Tracheal epithelial cell (primary cell): Measurements from ENCODE around the gene CCDC183. TPM values are rescaled to one million over a fixed set of nuclear protein-coding genes. Genes with fewer than 3 reads are reported as not detected.

Experiments
- total RNA-seq: library from RNA; depleted of rRNA; stranded (reverse); fragments of >200 nt; gene quantifications from 2 replicates; pipeline ENCODE4 v1.2.1, GENCODE V29; 2014

The CCDC183 gene
- total RNA-seq = 0.43 TPM in 1 of 2 replicates, not detected in the other

DNA sequence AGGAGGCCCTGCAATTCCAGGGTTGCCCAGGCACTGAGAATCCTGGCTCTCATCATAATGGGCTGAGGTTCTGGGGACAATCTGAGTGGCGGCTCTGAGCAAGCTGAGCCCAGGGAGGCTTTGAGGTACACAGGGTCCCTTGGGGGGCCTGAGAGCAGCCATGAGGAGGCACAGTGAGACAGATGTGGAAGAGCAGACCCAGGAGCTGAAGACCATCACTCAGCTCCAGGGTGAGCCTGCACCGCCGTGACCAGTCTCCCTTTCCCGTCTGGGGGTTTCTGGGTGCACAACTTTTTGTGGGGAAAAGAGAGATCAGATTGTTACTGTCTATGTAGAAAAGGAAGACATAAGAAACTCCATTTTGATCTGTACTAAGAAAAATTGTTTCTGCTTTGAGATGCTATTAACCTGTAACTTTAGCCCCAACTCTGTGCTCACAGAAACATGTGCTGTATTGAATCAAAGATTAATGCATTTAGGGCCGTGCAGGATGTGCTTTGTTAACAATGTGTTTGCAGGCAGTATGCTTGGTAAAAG, at the start of gene CCDC183:
CCDC183 (plus strand) TSS at position 101 of the 537 bp plus-strand sequence; CDS start at position 161, 60 bp downstream.

DNA sequence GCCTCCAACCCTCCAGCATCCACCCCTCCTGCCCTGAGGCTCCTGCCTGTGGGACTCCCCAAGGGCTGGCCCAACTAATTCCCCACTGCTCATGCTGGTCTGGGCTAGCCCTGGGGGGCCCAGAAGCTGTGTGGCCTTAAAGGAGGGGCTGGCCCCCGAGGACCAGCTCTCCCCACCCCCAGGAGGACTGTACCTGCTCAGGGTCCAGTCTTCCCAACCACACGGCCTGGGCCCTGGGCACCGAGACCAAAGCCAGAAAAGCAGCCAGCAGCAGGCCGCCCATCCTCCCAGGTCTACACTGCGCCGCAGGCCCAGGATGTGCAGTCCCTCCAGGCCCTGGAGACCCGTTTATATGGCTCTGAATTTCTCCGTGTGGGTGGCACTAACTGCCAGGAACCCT, 47.9 kb upstream of the CCDC183 start, which contains the start of gene LCN6:
LCN6 (minus strand) TSS at position 325 of the 400 bp plus-strand sequence; CDS start at position 283, 42 bp downstream.

GRCh38 chr9:136764301-136764891, 31.7 kb upstream of the CCDC183 start, which contains the start of gene LCN15:
TSS of gene LCN15 (minus strand) at chr9:136764518. CDS start at chr9:136764488, 30 bp downstream.

GRCh38 chr9:136790640-136791515, 5.3 kb upstream of the CCDC183 start, which contains the start of gene TMEM141:
TSS of gene TMEM141 (plus strand) at chr9:136791344. CDS start at chr9:136791371, 27 bp downstream.

GRCh38 chr9:136807281-136808074, 11.3 kb downstream of the CCDC183 start, which contains the start of gene RABL6:
TSS of gene RABL6 (plus strand) at chr9:136807948. CDS start at chr9:136808197, 249 bp downstream.

GRCh38 chr9:136842380-136842948, 46.3 kb downstream of the CCDC183 start, which contains the start of gene AJM1:
TSS of gene AJM1 (plus strand) at chr9:136842478. CDS start at chr9:136844415, 1,937 bp downstream.

DNA sequence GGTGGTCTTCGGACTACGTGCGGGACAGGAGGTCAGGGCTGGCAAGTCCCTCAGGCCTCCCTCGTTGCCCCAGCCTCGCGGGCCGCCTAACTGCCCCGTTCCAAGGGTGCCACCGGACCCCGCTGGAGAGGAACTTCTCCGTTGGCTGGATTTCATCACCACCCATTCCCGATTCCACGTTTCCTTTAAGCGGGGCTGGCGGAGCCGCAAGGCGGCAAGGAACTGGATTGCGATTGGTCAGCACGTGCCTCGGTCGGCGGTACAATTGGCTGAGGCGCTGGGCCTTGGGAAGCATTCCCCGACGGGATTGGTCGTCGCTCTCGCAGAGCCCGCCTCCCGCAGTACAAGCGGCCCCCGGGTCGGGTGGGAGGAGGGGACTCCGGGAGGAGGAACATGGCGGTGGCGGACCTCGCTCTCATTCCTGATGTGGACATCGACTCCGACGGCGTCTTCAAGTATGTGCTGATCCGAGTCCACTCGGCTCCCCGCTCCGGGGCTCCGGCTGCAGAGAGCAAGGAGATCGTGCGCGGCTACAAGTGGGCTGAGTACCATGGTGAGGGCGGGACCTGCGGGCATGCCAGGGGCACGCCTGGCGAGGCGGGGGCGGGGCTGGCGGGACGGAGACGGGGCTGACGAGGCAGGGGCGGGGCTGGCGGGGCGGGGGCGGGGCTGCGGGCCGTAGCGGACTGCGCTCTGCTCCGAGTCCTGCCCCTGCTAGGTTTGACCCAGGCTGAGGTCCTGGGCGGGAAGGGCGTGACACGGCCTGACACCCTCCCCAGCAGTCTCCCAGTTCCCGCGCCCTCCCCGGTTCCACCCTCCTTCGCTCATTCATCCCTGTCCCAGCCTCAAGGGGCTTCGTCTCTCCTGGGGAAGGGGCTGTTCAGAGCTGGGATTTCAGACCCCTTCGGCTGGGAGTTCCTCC, 53.2 kb downstream of the CCDC183 start, which contains the start of gene PHPT1:
PHPT1 (plus strand) TSS at position 372 of the 922 bp plus-strand sequence; CDS start at position 394, 22 bp downstream.

DNA sequence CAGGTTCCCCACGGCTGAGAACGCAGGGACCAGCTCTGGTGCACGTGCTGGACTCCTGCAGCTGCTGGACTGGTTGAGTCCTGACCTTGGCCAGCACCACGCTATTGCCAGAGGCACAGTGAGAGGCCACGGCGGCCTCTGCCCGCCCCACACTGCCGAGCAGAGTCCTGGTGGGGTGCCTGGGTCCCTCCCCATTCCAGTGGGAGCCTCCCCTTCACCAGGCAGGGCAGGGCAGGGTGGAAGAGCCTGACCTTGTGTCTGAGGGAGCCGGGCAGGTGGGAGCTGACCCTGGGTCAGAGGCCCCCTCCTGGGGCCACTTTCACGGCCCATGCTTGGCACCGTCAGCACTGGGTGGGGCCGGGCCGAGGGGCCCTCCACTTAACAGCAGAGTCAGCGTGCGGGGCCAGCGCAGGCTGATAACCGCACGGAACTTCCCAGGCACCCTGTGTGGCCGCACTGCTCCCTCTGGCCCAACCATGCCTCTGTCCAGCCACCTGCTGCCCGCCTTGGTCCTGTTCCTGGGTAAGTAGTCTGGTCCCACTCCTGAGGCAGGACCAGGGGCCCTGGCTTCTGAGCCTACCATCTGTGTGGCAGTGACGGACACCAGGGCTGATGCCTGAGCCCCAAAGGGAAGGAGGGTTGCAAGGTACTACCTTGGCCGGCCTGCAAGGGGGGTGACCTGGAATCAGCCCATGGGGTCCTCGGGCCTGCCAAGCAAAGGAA, 56.0 kb downstream of the CCDC183 start, which contains the start of gene MAMDC4:
MAMDC4 (plus strand) TSS at position 406 of the 723 bp plus-strand sequence; CDS start at position 477, 71 bp downstream.

Other genes starting within 250 kb of the CCDC183 start
- gene EGFL7, start 133.4 kb upstream of the CCDC183 start, total RNA-seq = 13.2 and 23.9 TPM in 2 replicates
- gene AGPAT2, start 108.9 kb upstream of the CCDC183 start, total RNA-seq = 54.1 and 69.6 TPM in 2 replicates
- 0.43 and 5.3 TPM in 2 replicates for gene DIPK1B, start 83.8 kb upstream of the CCDC183 start, total RNA-seq
- gene LCN10, start 53.4 kb upstream of the CCDC183 start, total RNA-seq = under 0.01 TPM in 1 of 2 replicates, not detected in the other
- not detected in 2 replicates for gene LCN6, start 47.8 kb upstream of the CCDC183 start, total RNA-seq
- gene LCN8, start 38.1 kb upstream of the CCDC183 start, total RNA-seq = not detected in 2 replicates
- gene LCN15, start 31.8 kb upstream of the CCDC183 start, total RNA-seq = under 0.01 TPM in 1 of 2 replicates, not detected in the other
- 145 and 153 TPM in 2 replicates for gene TMEM141, start 5.0 kb upstream of the CCDC183 start, total RNA-seq
- 46.5 and 65.9 TPM in 2 replicates for gene RABL6, start 11.6 kb downstream of the CCDC183 start, total RNA-seq
- gene AJM1, start 46.1 kb downstream of the CCDC183 start, total RNA-seq = 1.1 and 1.7 TPM in 2 replicates
- gene PHPT1, start 53.1 kb downstream of the CCDC183 start, total RNA-seq = 64.6 and 90.8 TPM in 2 replicates
- gene MAMDC4, start 56.0 kb downstream of the CCDC183 start, total RNA-seq = 1.1 and 1.9 TPM in 2 replicates
- 188 and 239 TPM in 2 replicates for gene EDF1, start 70.0 kb downstream of the CCDC183 start, total RNA-seq
- 10.4 and 14.5 TPM in 2 replicates for gene TRAF2, start 90.2 kb downstream of the CCDC183 start, total RNA-seq
- 168 and 235 TPM in 2 replicates for gene FBXW5, start 148.4 kb downstream of the CCDC183 start, total RNA-seq
- not detected in 2 replicates for gene C8G, start 148.9 kb downstream of the CCDC183 start, total RNA-seq
- 1.2 TPM in 1 of 2 replicates, not detected in the other for gene LCN12, start 155.9 kb downstream of the CCDC183 start, total RNA-seq
- gene PTGDS, start 181.2 kb downstream of the CCDC183 start, total RNA-seq = not detected in 2 replicates
- not detected in 2 replicates for gene LCNL1, start 186.7 kb downstream of the CCDC183 start, total RNA-seq
- 16.4 and 21.4 TPM in 2 replicates for gene PAXX, start 196.1 kb downstream of the CCDC183 start, total RNA-seq
- 4.0 and 4.8 TPM in 2 replicates for gene CLIC3, start 200.2 kb downstream of the CCDC183 start, total RNA-seq
- 9.8 and 13.0 TPM in 2 replicates for gene ABCA2, start 231.9 kb downstream of the CCDC183 start, total RNA-seq
- not detected in 2 replicates for gene FUT7, start 235.8 kb downstream of the CCDC183 start, total RNA-seq
- 8.3 and 9.4 TPM in 2 replicates for gene NPDC1, start 249.8 kb downstream of the CCDC183 start, total RNA-seq